Measurements from ENCODE around the gene MT1X. TPM values are rescaled to one million over a fixed set of nuclear protein-coding genes. Genes with fewer than 3 reads are reported as not detected.
A peak's percentile ranks its signal among the peaks of the same experiment; 100 is the strongest.

MT1X gene
- total RNA-seq, 4 donors from 2014 or later, result 7.4 to 201 (median 66.3) TPM

DNA sequence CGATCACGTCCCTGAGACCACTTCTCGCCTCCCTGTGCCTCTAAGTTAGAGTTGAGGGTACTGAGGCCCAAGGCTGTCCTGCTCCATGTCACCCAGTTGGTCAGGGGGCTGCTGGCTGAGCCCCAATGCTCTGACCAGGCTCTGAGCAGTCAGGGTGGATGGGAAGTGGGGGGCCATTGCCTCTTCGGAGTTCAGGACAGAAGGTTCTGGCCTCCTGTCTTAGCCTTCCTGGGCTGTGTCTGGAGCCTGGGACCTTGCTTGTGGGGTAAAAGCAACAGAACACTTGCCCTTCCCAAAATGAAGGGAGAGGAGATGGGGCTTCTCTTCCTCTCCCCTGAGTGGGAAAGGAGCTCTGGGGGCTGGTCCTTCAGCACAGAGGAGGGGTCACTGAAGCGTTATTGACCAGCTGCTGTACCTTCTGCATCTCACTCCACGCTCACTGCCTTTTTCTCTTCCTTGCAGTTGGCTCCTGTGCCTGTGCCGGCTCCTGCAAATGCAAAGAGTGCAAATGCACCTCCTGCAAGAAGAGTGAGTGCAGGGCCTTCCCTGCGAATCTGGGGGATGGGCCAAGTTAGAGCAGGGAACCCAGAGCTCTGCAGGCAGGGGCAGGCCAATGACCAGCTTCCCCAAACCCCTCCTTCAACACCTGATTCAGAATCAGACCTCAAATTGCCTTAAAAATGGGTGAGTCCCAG is 580 bp downstream of the MT1X start:
- no peaks in the 10 kb centered on the region for H3K27me3 ChIP-seq
- DNase-seq, result peak; percentile 26
- H3K4me3 ChIP-seq, result peak overlapping the region; percentile 48 to 55
- H3K9me3 ChIP-seq, result no peaks in the 10 kb centered on the region
- no peaks in the 10 kb centered on the region for H3K36me3 ChIP-seq
- no peak for TF ChIP-seq POLR2A (IDR thresholded peaks at IDR 0.05)
- TF ChIP-seq, protein P1, sequence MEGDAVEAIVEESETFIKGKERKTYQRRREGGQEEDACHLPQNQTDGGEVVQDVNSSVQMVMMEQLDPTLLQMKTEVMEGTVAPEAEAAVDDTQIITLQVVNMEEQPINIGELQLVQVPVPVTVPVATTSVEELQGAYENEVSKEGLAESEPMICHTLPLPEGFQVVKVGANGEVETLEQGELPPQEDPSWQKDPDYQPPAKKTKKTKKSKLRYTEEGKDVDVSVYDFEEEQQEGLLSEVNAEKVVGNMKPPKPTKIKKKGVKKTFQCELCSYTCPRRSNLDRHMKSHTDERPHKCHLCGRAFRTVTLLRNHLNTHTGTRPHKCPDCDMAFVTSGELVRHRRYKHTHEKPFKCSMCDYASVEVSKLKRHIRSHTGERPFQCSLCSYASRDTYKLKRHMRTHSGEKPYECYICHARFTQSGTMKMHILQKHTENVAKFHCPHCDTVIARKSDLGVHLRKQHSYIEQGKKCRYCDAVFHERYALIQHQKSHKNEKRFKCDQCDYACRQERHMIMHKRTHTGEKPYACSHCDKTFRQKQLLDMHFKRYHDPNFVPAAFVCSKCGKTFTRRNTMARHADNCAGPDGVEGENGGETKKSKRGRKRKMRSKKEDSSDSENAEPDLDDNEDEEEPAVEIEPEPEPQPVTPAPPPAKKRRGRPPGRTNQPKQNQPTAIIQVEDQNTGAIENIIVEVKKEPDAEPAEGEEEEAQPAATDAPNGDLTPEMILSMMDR (IDR thresholded peaks at IDR 0.05), result no peak
- intact Hi-C loops (cut with DNase I; ENCODE audit: low total_unique reads), result no loop called here
- H3K27ac ChIP-seq, result peak overlapping the region; percentile 70 to 81
- H3K4me1 ChIP-seq, result no peaks in the 10 kb centered on the region

DNA sequence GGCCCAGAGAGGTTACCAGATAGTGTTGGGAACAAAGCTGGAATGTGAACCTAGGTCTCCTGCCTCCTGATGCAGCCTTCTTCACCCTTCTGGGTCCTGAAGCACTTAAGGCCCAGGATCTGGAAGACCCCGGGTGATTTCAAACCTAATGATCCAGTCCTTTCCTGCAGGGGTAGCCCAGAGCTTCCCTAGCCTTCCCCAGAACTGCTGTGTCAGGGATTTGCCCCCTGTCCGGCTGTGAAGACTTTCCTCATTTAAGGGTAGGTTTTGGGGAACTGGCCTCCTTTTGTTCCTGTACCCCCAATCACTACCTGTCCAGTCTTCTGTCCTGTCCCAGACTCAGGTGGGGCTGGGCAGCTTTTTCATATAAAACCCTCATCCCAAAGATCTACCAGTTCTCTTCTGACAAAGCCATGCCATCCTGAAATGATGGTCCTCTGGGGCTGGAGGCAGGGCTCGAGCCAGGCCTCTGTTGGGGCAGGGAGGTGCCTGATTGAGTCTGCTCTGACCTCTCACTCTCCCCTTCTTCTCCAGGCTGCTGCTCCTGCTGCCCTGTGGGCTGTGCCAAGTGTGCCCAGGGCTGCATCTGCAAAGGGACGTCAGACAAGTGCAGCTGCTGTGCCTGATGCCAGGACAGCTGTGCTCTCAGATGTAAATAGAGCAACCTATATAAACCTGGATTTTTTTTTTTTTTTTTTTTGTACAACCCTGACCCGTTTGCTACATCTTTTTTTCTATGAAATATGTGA is 1.3 kb downstream of the MT1X start:
- no peaks in the 10 kb centered on the region for H3K36me3 ChIP-seq
- intact Hi-C loops (cut with DNase I; ENCODE audit: low total_unique reads), result no loop called here
- H3K9me3 ChIP-seq, result no peaks in the 10 kb centered on the region
- H3K27me3 ChIP-seq, result no peaks in the 10 kb centered on the region
- no peak for TF ChIP-seq POLR2A (IDR thresholded peaks at IDR 0.05)
- TF ChIP-seq, protein P1 (IDR thresholded peaks at IDR 0.05), result no peak
- peak overlapping the region in 1 of 2 donors; percentile 55 for H3K4me3 ChIP-seq
- no peaks in the 10 kb centered on the region for H3K4me1 ChIP-seq
- H3K27ac ChIP-seq, result peak overlapping the region in 1 of 2 donors; percentile 81
- DNase-seq, result no peak

DNA sequence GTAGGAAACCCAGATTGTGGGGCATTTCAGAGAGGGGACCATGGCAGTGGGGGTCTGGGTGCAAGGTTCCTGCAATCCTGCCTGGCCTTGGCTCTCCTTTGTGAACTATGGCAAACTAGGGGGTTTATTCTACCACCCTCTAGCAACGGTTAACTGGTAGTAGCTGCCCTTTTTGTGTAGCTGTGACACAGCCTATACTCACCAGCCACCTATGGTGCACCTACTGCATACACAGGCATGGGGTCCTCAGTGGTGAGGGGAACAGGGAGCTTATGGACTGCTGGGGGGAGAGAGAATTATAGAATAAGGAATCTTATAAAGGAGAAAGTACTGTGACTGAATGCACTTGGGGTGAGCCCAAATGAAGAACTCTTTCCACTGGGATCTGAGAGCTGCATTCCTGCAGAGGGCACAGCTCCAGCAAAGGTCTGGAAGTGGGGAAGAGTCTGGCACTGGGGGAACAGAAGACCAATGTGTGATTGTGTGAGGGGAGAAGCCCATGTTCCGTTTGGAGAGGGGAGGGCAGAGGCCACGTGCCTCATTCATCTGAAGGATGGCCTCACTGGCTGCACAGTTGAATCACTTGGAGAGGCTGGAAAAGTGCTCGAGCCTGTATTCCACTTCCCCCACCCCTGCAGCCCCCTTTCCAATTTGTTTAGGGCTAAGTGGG is 2.1 kb downstream of the MT1X start:
- DNase-seq, result no peak
- no peak overlapping the region for H3K27ac ChIP-seq
- no peak for TF ChIP-seq POLR2A (IDR thresholded peaks at IDR 0.05)
- TF ChIP-seq, protein P1 (IDR thresholded peaks at IDR 0.05), result no peak
- no peaks in the 10 kb centered on the region for H3K27me3 ChIP-seq
- no peak overlapping the region for H3K4me3 ChIP-seq
- H3K36me3 ChIP-seq, result no peaks in the 10 kb centered on the region
- H3K4me1 ChIP-seq, result no peaks in the 10 kb centered on the region
- no peaks in the 10 kb centered on the region for H3K9me3 ChIP-seq
- intact Hi-C loops (cut with DNase I; ENCODE audit: low total_unique reads), result no loop called here

DNA sequence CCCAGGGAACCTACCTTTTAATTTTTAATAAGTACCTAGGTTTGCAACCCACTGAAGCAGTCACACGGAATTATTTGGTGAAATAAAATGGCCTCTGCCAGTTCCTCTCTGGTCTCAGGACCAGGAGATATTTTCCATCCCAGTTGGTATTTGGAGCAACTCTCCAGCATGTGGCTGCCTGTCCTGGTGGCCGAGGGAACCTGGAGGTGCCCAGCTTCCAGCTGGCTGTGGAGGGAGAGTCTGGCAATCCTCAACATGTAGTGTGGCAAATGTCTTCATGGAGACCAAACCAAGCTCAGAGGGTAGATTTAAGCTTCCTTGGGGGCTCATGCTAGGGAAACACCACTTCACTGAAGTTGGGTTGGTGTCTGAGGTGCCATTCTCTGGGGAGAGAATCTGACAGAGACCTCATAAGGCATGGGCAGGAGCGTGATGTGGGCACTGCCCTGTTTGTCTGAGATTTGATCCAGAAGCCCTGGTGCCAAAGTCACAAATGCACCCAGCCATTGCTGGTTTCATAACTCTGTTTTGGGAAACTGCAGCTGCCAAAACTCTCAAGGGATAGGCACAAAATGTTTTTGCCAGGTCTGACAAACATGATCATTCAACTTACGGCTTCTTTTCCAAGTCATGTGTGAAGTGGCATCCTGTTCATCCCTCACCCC is 2.8 kb downstream of the MT1X start:
- Histone ChIP-seq H3K4me3 (no peak overlapping the region), H3K27me3 (no peaks in the 10 kb centered on the region), H3K9me3 (no peaks in the 10 kb centered on the region), H3K4me1 (no peaks in the 10 kb centered on the region), H3K36me3 (no peaks in the 10 kb centered on the region), H3K27ac (no peak overlapping the region)
- no peak for TF ChIP-seq POLR2A (IDR thresholded peaks at IDR 0.05)
- TF ChIP-seq, protein P1 (IDR thresholded peaks at IDR 0.05), result no peak
- DNase-seq, result no peak
- intact Hi-C loops (cut with DNase I; ENCODE audit: low total_unique reads), result no loop called here
